ENCODE data around the gene HACD2. TPM values are rescaled to one million over a fixed set of nuclear protein-coding genes. Genes with fewer than 3 reads are reported as not detected.

The HACD2 gene
- total and polyA plus RNA-seq, 9 of the 15 experiments (the other 6 are each of a cell fraction or from before 2014, with no cell fraction given): 1.3 to 10.5 (median 3.8) TPM

- Histone ChIP-seq H3K9me1 (ENCODE audit: control insufficient read depth, insufficient read depth, low read length) (no peaks in the 10 kb centered on the region), H3K4me2 (ENCODE audit: insufficient read depth, low read length) (no peak overlapping the region), H4K20me1 (replicated peaks; ENCODE audit: control insufficient read depth, insufficient read depth, low read length) (no peaks in the 10 kb centered on the region), H3K36me3 (ENCODE audit: control insufficient read depth, insufficient read depth, low read length) (no peaks in the 10 kb centered on the region), H3K4me3 (no peak overlapping the region), H3K79me2 (ENCODE audit: control insufficient read depth, insufficient read depth, low read length) (no peaks in the 10 kb centered on the region), H3K9ac (ENCODE audit: insufficient read depth in 1 of 2, low read depth in 2 of 2, low read length in 2 of 2) (no peak overlapping the region), H2AFZ (ENCODE audit: low read depth, low read length) (no peak overlapping the region), H3K27me3 (ENCODE audit: control insufficient read depth in 2 of 2, insufficient read depth in 2 of 2, low read length in 2 of 2) (no peaks in the 10 kb centered on the region), H3K9me3 (replicated peaks; ENCODE audit: control insufficient read depth, insufficient read depth, low read depth, low read length) (no peaks in the 10 kb centered on the region), H3K27ac (ENCODE audit: extremely low read depth, low read depth, low read length) (no peak overlapping the region), H3K4me1 (replicated peaks in 1 of 2; ENCODE audit: control insufficient read depth in 2 of 2, insufficient read depth in 2 of 2, low read length in 2 of 2) (no peaks in the 10 kb centered on the region)
- intact Hi-C loops (cut with micrococcal nuclease) (no loop called here), in situ Hi-C loops (cut with MboI) (no loop called here)
- no peak for FAIRE-seq
- no peak for ATAC-seq
- no peak for DNase-seq (ENCODE audit: extremely low read depth in 1 of 4, low spot score in 3 of 4)
- ChIA-PET POLR2A (no interaction called here), CTCF (ENCODE audit: low intra/inter-chr PET ratio) (no interaction called here)
- WGBS (ENCODE audit: insufficient coverage, low coverage, missing lambda C conversion rate): 67% methylated on average over 4 of the region's 4 CpGs
- no TSS peak for BruUV-seq (replicated peaks)
- no peak for TF ChIP-seq PTBP1 (IDR thresholded peaks at IDR 0.05; ENCODE audit: low read depth, low read length)
- TF ChIP-seq ZKSCAN1 (IDR thresholded peaks at IDR 0.05; ENCODE audit: low read depth, low read length): no peak
- no peak for TF ChIP-seq CBX3 (IDR thresholded peaks at IDR 0.05; ENCODE audit: borderline replicate concordance in 1 of 2, low read length in 2 of 2)
- TF ChIP-seq ZNF518B (CRISPR knock-in tag; IDR thresholded peaks at IDR 0.05): no peak
- TF ChIP-seq ZBTB2 (IDR thresholded peaks at IDR 0.05): no peak
- no peak for TF ChIP-seq PCBP2 (IDR thresholded peaks at IDR 0.05; ENCODE audit: low read depth, low read length, poor library complexity, severe bottlenecking)
- no peak for TF ChIP-seq NONO (IDR thresholded peaks at IDR 0.05; ENCODE audit: low read depth in 2 of 2, low read length in 1 of 2)
- no peak for TF ChIP-seq HES1 (IDR thresholded peaks at IDR 0.05; ENCODE audit: low read depth)
- TF ChIP-seq FOXP4 (CRISPR knock-in tag; IDR thresholded peaks at IDR 0.05; ENCODE audit: borderline replicate concordance): no peak
- TF ChIP-seq DIDO1 (tag; IDR thresholded peaks at IDR 0.05; ENCODE audit: low read depth): no peak
- TF ChIP-seq ZBTB17 (CRISPR knock-in tag; IDR thresholded peaks at IDR 0.05): no peak
Measured at GRCh38 chr3:123534264-123534663, 50.6 kb downstream of the HACD2 start.
